Measurements from ENCODE around the gene LRRTM1.

DNA sequence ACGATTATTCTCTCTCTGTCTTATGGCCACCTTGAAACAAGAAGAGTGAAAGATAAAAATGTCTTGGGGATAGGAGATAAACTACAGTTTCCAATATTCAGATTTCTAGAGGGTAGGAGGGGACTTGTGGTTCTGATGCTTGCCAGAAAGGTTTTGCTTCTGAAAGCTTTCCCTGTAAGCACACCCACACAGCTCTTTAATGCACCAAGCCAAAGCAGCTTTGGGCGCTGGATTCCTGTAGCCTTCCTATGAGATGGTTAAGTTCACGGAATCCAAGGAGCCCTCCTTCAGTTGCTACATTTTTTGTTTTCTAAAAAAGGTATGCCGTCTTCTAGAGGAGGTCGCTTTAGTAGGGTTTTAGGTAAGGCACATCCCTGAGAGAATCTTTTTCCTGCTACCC, 4.9 kb downstream of the LRRTM1 start:
- no peak for TF ChIP-seq POLR2A (IDR thresholded peaks at IDR 0.05)
- no peak for TF ChIP-seq POLR2AphosphoS5 (IDR thresholded peaks at IDR 0.05)
